HepG2 (cell line): Measurements from ENCODE around the gene MT1HL1. TPM values are rescaled to one million over a fixed set of nuclear protein-coding genes. Genes with fewer than 3 reads are reported as not detected.
A peak's percentile ranks its signal among the peaks of the same experiment; 100 is the strongest.

Source experiments
- ATAC-seq: fragments of 200-7000 bp; cut with Tn5 transposase; 3 replicates; pipeline ENCODE4 v1.9.1; 2020; ENCODE audit warnings: mild to moderate bottlenecking, moderate library complexity
- BruUV-seq: library from RNA; stranded (reverse); fragments of 400-500 nt; replicated peaks from 2 replicates; lab custom pipeline; 2021; lab: Mats Ljungman, UMichigan
- CTCF ChIA-PET: fragments of 300-600 bp; formaldehyde crosslinking; extraction: SDS; loops from one replicate; lab custom pipeline; 2021; ENCODE audit warnings: low total read pairs, inconsistent platforms, low intra/inter-chr PET ratio; lab: Yijun Ruan, JAX
- POLR2A ChIA-PET: fragments of 350-600 bp; sonication (Branson Sonifier 250); formaldehyde crosslinking; loops from one replicate; lab custom pipeline; 2020; ENCODE audit warnings: antibody characterized with exemption, inconsistent platforms; lab: Yijun Ruan, JAX
- DNase-seq: peaks from one replicate; pipeline ENCODE4 v3.0.0-alpha.2; 2015; ENCODE audit warnings: low spot score
- FAIRE-seq: peaks from 3 replicates; lab custom pipeline; 2011; peaks lifted over from hg19 to GRCh38; lab: Jason Lieb, UNC
- H2AFZ ChIP-seq: one replicate; pipeline ENCODE4 v1.6.1; 2011; ENCODE audit warnings: low read length, inconsistent platforms
- H3K27ac ChIP-seq: fragments of 300-600 bp; 3 replicates; pipeline ENCODE4 v1.8.0; 2011; ENCODE audit warnings: mixed run types, mild to moderate bottlenecking, mixed read lengths, low read length, inconsistent platforms; ENCODE audit not compliant: insufficient read depth; ENCODE audit errors: extremely low read length
- H3K27me3 ChIP-seq, 2 experiments: fragments of 200-600 bp in 1 of 2; 2 replicates in 1 of 2; 3 replicates in 1 of 2; pipeline versions ENCODE4 v1.6.0 to v1.8.0; 2011; ENCODE audit warnings: low read length in 2 of 2, mild to moderate bottlenecking in 2 of 2, moderate library complexity in 2 of 2, inconsistent platforms in 1 of 2; ENCODE audit not compliant: insufficient read depth in 2 of 2, control insufficient read depth in 1 of 2
- H3K36me3 ChIP-seq, 2 experiments: fragments of 200-600 bp in 1 of 2; replicated peaks in 1 of 2; 2 replicates in 1 of 2; 3 replicates in 1 of 2; pipeline versions ENCODE4 v1.5.1 to v1.8.0; 2011; ENCODE audit warnings: low read length in 2 of 2, inconsistent platforms in 1 of 2; ENCODE audit not compliant: insufficient read depth in 2 of 2, control insufficient read depth in 1 of 2
- H3K4me1 ChIP-seq: 2 replicates; pipeline ENCODE4 v1.5.1; 2012; ENCODE audit warnings: low read length, inconsistent platforms; ENCODE audit not compliant: insufficient read depth
- H3K4me2 ChIP-seq: 2 replicates; pipeline ENCODE4 v1.6.0; 2011; ENCODE audit warnings: low read depth, low read length, inconsistent platforms
- H3K4me3 ChIP-seq, 3 experiments: fragments of 200-600 bp in 1 of 3; sonication (generic), shearing (Covaris generic) in 1 of 3; replicated peaks in 1 of 3; 2 replicates each; pipeline ENCODE4 v1.5.1; 2011 to 2016; ENCODE audit warnings: low read length in 3 of 3, inconsistent platforms in 2 of 3, low read depth in 2 of 3, mild to moderate bottlenecking in 2 of 3, control low read depth in 1 of 3, mixed read lengths in 1 of 3; ENCODE audit not compliant: insufficient read depth in 1 of 3
- H3K79me2 ChIP-seq: one replicate; pipeline ENCODE4 v1.6.1; 2011; ENCODE audit warnings: low read length, inconsistent platforms; ENCODE audit not compliant: insufficient read depth
- H3K9ac ChIP-seq: 2 replicates; pipeline ENCODE4 v1.6.0; 2011; ENCODE audit warnings: mild to moderate bottlenecking, low read depth, low read length, inconsistent platforms; ENCODE audit not compliant: insufficient read depth
- H3K9me3 ChIP-seq: 2 replicates; pipeline ENCODE4 v1.5.1; 2012; ENCODE audit warnings: mild to moderate bottlenecking, low read length
- H4K20me1 ChIP-seq: 2 replicates; pipeline ENCODE4 v1.6.0; 2011; ENCODE audit warnings: inconsistent platforms, mild to moderate bottlenecking, low read length, moderate library complexity; ENCODE audit not compliant: insufficient read depth
- CBX5 ChIP-seq: sonication (generic); formaldehyde crosslinking; IDR thresholded peaks from 2 replicates; pipeline ENCODE4 v1.4.0; 2020; ENCODE audit warnings: missing genetic modification reagents, borderline replicate concordance
- FOXM1 ChIP-seq: sonication (generic); formaldehyde crosslinking; IDR thresholded peaks from 2 replicates; pipeline ENCODE4 v1.5.0; 2020; ENCODE audit warnings: missing genetic modification reagents
- PAWR ChIP-seq: sonication (generic); formaldehyde crosslinking; IDR thresholded peaks from 2 replicates; pipeline ENCODE4 v1.4.0; 2020; ENCODE audit warnings: missing genetic modification reagents, mild to moderate bottlenecking, borderline replicate concordance
- RAD51 ChIP-seq: fragments of 450-650 bp; IDR thresholded peaks from 2 replicates; pipeline ENCODE4 v1.6.1; 2016; ENCODE audit warnings: borderline replicate concordance
- USF2 ChIP-seq, 2 experiments: sonication (generic) in 1 of 2; formaldehyde crosslinking in 1 of 2; IDR thresholded peaks; 2 replicates each; pipeline versions ENCODE4 v1.5.1 to v1.6.1; 2011 to 2020; ENCODE audit warnings: borderline replicate concordance in 1 of 2, low read depth in 1 of 2, low read length in 1 of 2, mild to moderate bottlenecking in 1 of 2, missing genetic modification reagents in 1 of 2, moderate library complexity in 1 of 2
- ZNF577 ChIP-seq: sonication (generic); formaldehyde crosslinking; IDR thresholded peaks from 2 replicates; pipeline ENCODE4 v1.4.0; 2020; ENCODE audit warnings: mild to moderate bottlenecking, low read depth, missing genetic modification reagents, borderline replicate concordance
- ZNF839 ChIP-seq: sonication (generic); formaldehyde crosslinking; IDR thresholded peaks from 2 replicates; pipeline ENCODE4 v1.4.0; 2020; ENCODE audit warnings: missing genetic modification reagents, mild to moderate bottlenecking, borderline replicate concordance
- ZSCAN22 ChIP-seq: sonication (generic); formaldehyde crosslinking; IDR thresholded peaks from 2 replicates; pipeline ENCODE4 v1.4.0; 2020; ENCODE audit warnings: mild to moderate bottlenecking, missing genetic modification reagents
- WGBS: methylation state at CpG from one replicate; pipeline ENCODE4 v1.1.6; 2017; ENCODE audit warnings: low lambda C conversion rate; 5-methylcytosine and 5-hydroxymethylcytosine counted together
- in situ Hi-C: cut with HindIII; loops from 2 replicates; pipeline ENCODE4 v1.10.0; 2017; ENCODE audit warnings: low pct_unique_long_range_greater_than_20kb; ENCODE audit not compliant: extremely low pct_ligation_motif_present
- intact Hi-C: fragments of 100-400 bp; cut with micrococcal nuclease; formaldehyde crosslinking; loops from one replicate; pipeline ENCODE4 v1.10.0; 2022; ENCODE audit not compliant: unreplicated experiment
- polyA plus RNA-seq, 8 experiments: library from polyadenylated mRNA; depleted of rRNA in 3 of 8; stranded (reverse) in 7 of 8; unstranded in 1 of 8; fragments of >200 nt; fragmentation: Illumina TruSeq in 4 of 8; extraction: Trizol in 4 of 8; gene quantifications; 2 replicates each; pipeline versions ENCODE4 v1.2.1 to v1.2.3, GENCODE V29; 2011 to 2016; ENCODE audit warnings: low read depth in 4 of 8, missing spikeins in 1 of 8, mixed read lengths in 1 of 8; ENCODE audit not compliant: insufficient read depth in 1 of 8
- total RNA-seq, 5 experiments: library from RNA; depleted of rRNA; stranded (reverse); fragments of >200 nt; fragmentation: Illumina TruSeq; extraction: Trizol; gene quantifications; 2 replicates each; pipeline ENCODE4 v1.2.3, GENCODE V29; 2016; ENCODE audit warnings: low read depth in 1 of 5

The MT1HL1 gene
- total and polyA plus RNA-seq, 2 of the 13 experiments (the other 11 are each of a cell fraction or from before 2014, with no cell fraction given): not detected

- no peak overlapping the region for H3K9ac ChIP-seq
- H3K4me2 ChIP-seq: no peak overlapping the region
- no peak for FAIRE-seq
- 32% methylated on average over 6 of the region's 6 CpGs for WGBS
- in situ Hi-C loops (no loop called here), intact Hi-C loops (no loop called here)
- peaks cover 0 to 15% of the 10 kb centered on the region in 2 experiments; a peak in 2 of 5 replicates for H3K27me3 ChIP-seq
- no peak for DNase-seq
- H3K36me3 ChIP-seq: no peaks in the 10 kb centered on the region
- H3K9me3 ChIP-seq: no peaks in the 10 kb centered on the region
- no peaks in the 10 kb centered on the region for H4K20me1 ChIP-seq
- BruUV-seq: no TSS peak
- no peak for ATAC-seq
- no peak for TF ChIP-seq CBX5 (CRISPR knock-in tag)
- no peak for TF ChIP-seq ZNF577
- no peak for TF ChIP-seq ZSCAN22 (CRISPR knock-in tag)
- TF ChIP-seq FOXM1: no peak
- TF ChIP-seq ZNF839: no peak
- peak; percentile 67 for TF ChIP-seq USF2 (IDR thresholded peaks at IDR 0.05; ENCODE audit: low read depth, low read length)
- no peak for TF ChIP-seq USF2 (CRISPR knock-in tag; IDR thresholded peaks at IDR 0.05; ENCODE audit: borderline replicate concordance)
- no peak for TF ChIP-seq PAWR (CRISPR knock-in tag)
- TF ChIP-seq RAD51: peak; percentile 71; the same call in 1 of the 2 replicates
- no peaks in the 10 kb centered on the region for H3K79me2 ChIP-seq
- ChIA-PET CTCF (no interaction called here), POLR2A (no interaction called here)
- no peaks in the 10 kb centered on the region for H3K4me1 ChIP-seq
- no peak overlapping the region for H3K27ac ChIP-seq
- no peak overlapping the region for H2AFZ ChIP-seq
- no peak overlapping the region for H3K4me3 ChIP-seq
These were observed 23.6 kb downstream of the MT1HL1 start for GRCh38 chr1:236980673-236981072.
